Skeletal muscle cell (primary cell): ENCODE results near the gene CABLES1.
"Not testable (repeated sequence)": the region's sequence is repeated elsewhere in the genome, so short reads cannot be mapped to it uniquely, and the experiment has no call there.

Experiments used
- DNase-seq: peaks from one replicate; pipeline ENCODE4 v3.0.0-alpha.2; 2010; ENCODE audit warnings: low read depth
- H3K4me3 ChIP-seq: 2 replicates; pipeline ENCODE4 v1.5.1; 2011; ENCODE audit warnings: low read depth, mild to moderate bottlenecking, control low read depth, low read length, moderate library complexity

Gene CABLES1

GRCh38 chr18:23272498-23273232, 137.4 kb downstream of the CABLES1 start:
- H3K4me3 ChIP-seq = no peak overlapping the region
- DNase-seq = no peak

- no peak overlapping the region for H3K4me3 ChIP-seq
- no peak for DNase-seq
Measured at GRCh38 chr18:23273443-23273966, 138.2 kb downstream of the CABLES1 start.

- no peak for DNase-seq
- no peak overlapping the region for H3K4me3 ChIP-seq
Measured at GRCh38 chr18:23274638-23275482, 139.6 kb downstream of the CABLES1 start.

GRCh38 chr18:23276451-23276850, 141.2 kb downstream of the CABLES1 start:
- DNase-seq = no peak
- H3K4me3 ChIP-seq = no peak overlapping the region

- DNase-seq = no peak
Measured at GRCh38 chr18:23277399-23277798, 142.1 kb downstream of the CABLES1 start.

GRCh38 chr18:23279931-23280330, 144.6 kb downstream of the CABLES1 start:
- no peak for DNase-seq
- H3K4me3 ChIP-seq = no peak overlapping the region

More at GRCh38 chr18:23277399-23277798, 142.1 kb downstream of the CABLES1 start:
- H3K4me3 ChIP-seq = no peak overlapping the region

- H3K4me3 ChIP-seq = no peak overlapping the region
- DNase-seq = no peak
Measured at GRCh38 chr18:23280844-23281243, 145.6 kb downstream of the CABLES1 start.

- DNase-seq = no peak
- H3K4me3 ChIP-seq = no peak overlapping the region
Measured at GRCh38 chr18:23281626-23282436, 146.5 kb downstream of the CABLES1 start.

- DNase-seq = no peak
- no peak overlapping the region for H3K4me3 ChIP-seq
Measured at GRCh38 chr18:23282437-23282781, 147.1 kb downstream of the CABLES1 start.

- H3K4me3 ChIP-seq = no peak overlapping the region
- no peak for DNase-seq
Measured at GRCh38 chr18:23283916-23284430, 148.7 kb downstream of the CABLES1 start.

- no peak for DNase-seq
- no peak overlapping the region for H3K4me3 ChIP-seq
Measured at GRCh38 chr18:23284629-23285028, 149.3 kb downstream of the CABLES1 start.

GRCh38 chr18:23285581-23285980, 150.3 kb downstream of the CABLES1 start:
- H3K4me3 ChIP-seq, DNase-seq: not testable (repeated sequence)

- no peak for DNase-seq
- no peak overlapping the region for H3K4me3 ChIP-seq
Measured at GRCh38 chr18:23291456-23292205, 156.3 kb downstream of the CABLES1 start.

GRCh38 chr18:23300231-23300805, 165.0 kb downstream of the CABLES1 start:
- H3K4me3 ChIP-seq = no peak overlapping the region
- no peak for DNase-seq

- no peak overlapping the region for H3K4me3 ChIP-seq
- no peak for DNase-seq
Measured at GRCh38 chr18:23301972-23302371, 166.7 kb downstream of the CABLES1 start.

- no peak for DNase-seq
- no peak overlapping the region for H3K4me3 ChIP-seq
Measured at GRCh38 chr18:23302511-23302850, 167.2 kb downstream of the CABLES1 start.

- DNase-seq = peak; percentile 74
- H3K4me3 ChIP-seq = no peak overlapping the region
Measured at GRCh38 chr18:23302851-23303527, 167.7 kb downstream of the CABLES1 start.

- DNase-seq = no peak
- no peak overlapping the region for H3K4me3 ChIP-seq
Measured at GRCh38 chr18:23306822-23307221, 171.5 kb downstream of the CABLES1 start.
